Lower leg skin (tissue), 4 donors: ENCODE results near the gene GAL3ST2. TPM values are rescaled to one million over a fixed set of nuclear protein-coding genes. Genes with fewer than 3 reads are reported as not detected.

Experiments
- DNase-seq, 2 donors: peaks; one replicate each; pipeline ENCODE4 v3.0.0-alpha.2; 2019; ENCODE audit warnings: low spot score in 2 of 2
- H3K4me3 ChIP-seq: fragments of 200-600 bp; sonication (generic); 2 replicates; pipeline ENCODE4 v1.5.1; 2017; ENCODE audit warnings: mild to moderate bottlenecking, low read depth; ENCODE audit not compliant: poor library complexity, severe bottlenecking
- CTCF ChIP-seq, 3 donors: fragments of 450-650 bp; IDR thresholded peaks; one replicate each; pipeline ENCODE4 v1.5.1; 2016; ENCODE audit warnings: antibody characterized with exemption in 3 of 3, mild to moderate bottlenecking in 3 of 3, moderate library complexity in 2 of 3
- POLR2A ChIP-seq, 2 donors: fragments of 450-650 bp; IDR thresholded peaks; one replicate each; pipeline ENCODE4 v1.6.1; 2016 to 2017; ENCODE audit warnings: antibody characterized with exemption in 2 of 2, mild to moderate bottlenecking in 1 of 2, moderate library complexity in 1 of 2
- WGBS, 2 donors: methylation state at CpG; one replicate each; pipeline ENCODE4 v1.1.5; 2018; 5-methylcytosine and 5-hydroxymethylcytosine counted together
- intact Hi-C: fragments of 100-400 bp; cut with DNase I; formaldehyde crosslinking; loops from one replicate; pipeline ENCODE4 v1.15.0; 2023; ENCODE audit warnings: low total_unique reads
- total RNA-seq, 4 donors: library from RNA; depleted of rRNA; stranded (reverse); fragments of >200 nt; gene quantifications; one replicate each; pipeline ENCODE4 v1.1.0, GENCODE V29; 2016

GAL3ST2 gene
- total RNA-seq, 4 donors from 2014 or later: 0.34 to 4.7 (median 0.54) TPM

DNA sequence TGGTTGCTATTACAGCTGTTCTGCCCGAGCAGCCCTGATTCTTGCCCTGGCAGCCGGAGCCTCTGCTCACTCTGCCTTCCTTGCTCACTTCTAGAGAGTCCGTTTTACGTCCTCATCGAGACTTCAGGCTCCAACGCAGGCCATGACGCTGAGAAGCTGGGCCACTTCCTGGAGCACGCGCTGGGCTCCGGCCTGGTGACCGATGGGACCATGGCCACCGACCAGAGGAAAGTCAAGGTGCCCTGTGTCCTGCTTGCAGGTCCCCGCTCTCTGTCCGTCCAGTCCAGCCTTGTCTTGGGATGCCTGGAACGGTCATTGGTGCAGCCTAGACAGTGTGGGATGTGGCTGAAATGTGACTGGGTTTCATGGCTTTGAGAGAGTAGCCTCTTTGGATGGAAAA, 25.5 kb upstream of the GAL3ST2 start:
- no peak for TF ChIP-seq POLR2A (IDR thresholded peaks at IDR 0.05)
- no peak overlapping the region for H3K4me3 ChIP-seq
- DNase-seq: no peak
- 94 to 98% methylated on average over 14 to 15 of the region's 15 CpGs for WGBS, 2 donors
- intact Hi-C loops: no loop called here

DNA sequence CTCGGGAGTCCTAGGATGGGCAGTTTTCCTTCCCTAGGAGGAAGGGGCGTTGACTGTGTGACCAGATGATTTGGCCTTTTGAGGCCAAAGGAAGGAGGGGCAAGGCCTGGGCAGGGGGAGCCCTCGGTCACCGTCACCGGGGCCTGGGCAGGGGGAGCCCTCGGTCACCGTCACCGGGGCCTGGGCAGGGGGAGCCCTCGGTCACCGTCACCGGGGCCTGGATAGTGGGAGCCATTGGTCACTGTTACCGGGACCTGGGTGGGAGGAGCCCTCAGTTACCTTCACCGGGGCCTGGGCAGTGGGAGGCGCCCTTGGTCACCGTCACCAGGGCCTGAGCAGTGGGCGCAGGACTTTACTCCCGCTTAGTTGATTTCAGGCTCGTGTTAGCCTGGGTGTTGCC, 24.8 kb upstream of the GAL3ST2 start:
- WGBS, 2 donors: 93 to 96% methylated on average over 18 of the region's 18 CpGs
- H3K4me3 ChIP-seq: no peak overlapping the region
- intact Hi-C loops: no loop called here
- no peak for DNase-seq
- TF ChIP-seq POLR2A (IDR thresholded peaks at IDR 0.05): no peak
- TF ChIP-seq CTCF (IDR thresholded peaks at IDR 0.05): no peak

DNA sequence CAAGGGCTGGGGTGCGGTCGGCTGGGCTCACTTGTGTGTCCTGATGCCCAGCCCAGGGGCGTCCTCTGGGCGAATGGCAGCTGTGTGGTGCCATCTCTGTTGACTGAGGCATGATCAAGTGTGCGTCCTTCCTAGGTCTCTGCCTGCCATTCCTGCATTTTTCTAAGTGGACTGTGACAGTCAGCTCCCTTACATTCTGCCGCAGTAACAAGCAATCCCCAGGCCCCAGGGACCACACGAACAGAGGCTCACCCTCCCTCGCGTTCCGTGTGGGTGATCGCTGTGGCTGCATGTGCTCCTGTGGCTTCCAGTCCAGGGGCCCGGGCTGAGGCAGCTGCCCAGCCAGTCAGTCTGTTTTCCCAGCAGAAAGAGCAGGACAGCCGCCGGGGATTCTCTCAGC, 24.4 kb upstream of the GAL3ST2 start:
- no peak for TF ChIP-seq CTCF (IDR thresholded peaks at IDR 0.05)
- no peak for TF ChIP-seq POLR2A (IDR thresholded peaks at IDR 0.05)
- no peak for DNase-seq
- intact Hi-C loops: no loop called here
- H3K4me3 ChIP-seq: no peak overlapping the region
- 98 to 99% methylated on average over 13 to 14 of the region's 14 CpGs for WGBS, 2 donors

DNA sequence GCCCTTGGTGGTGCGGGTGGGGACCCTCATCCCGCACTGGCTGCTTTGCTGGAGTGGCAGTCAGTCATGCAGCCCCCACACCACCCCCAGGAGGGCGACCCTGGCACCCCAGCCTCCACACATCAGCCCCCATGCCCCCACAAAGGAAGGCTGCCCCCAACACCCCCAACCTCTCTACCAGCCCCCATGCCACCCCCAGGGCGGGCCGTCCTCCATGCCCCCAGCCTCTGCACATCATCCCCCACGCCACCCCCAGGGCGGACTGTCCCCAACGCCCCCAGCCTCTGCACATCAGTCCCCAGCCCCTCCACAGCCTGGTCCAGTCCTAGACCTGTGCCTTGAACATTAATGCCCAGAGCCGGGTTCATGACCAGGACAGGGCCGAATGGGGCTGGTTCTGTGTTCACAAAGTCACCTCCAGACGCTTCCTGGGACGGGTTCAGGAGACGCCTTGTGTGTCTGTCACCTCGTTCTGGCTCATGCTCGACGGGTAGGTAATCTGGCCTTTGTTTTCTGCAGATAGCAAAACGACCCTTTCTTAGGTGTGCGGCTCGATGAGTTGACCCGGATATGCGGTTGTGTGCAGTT, 23.8 kb upstream of the GAL3ST2 start:
- intact Hi-C loops: no loop called here
- WGBS, 2 donors: 92 to 94% methylated on average over 16 to 19 of the region's 21 CpGs
- DNase-seq: no peak
- TF ChIP-seq POLR2A (IDR thresholded peaks at IDR 0.05) (no peak), CTCF (IDR thresholded peaks at IDR 0.05) (no peak)
- no peak overlapping the region for H3K4me3 ChIP-seq

DNA sequence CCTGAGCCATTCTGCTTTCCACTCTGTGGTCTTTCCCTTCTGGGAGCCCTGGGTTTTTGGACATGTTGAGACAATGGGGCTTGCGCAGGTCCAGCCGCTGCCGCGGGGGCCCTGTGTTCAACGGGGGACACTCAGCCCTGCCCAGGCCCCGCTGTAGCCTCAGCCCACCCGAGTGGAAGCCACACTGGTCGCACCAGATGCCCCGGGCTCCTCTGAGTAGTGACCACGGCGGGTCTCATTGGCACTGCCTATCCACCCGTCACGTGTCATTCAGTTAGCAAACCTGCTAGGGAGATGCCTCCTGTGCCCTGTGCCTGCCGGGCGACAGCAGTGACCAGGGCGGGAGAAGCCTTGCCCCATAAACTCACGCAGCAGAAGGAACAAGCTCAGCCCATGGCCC, 23.1 kb upstream of the GAL3ST2 start:
- H3K4me3 ChIP-seq: no peak overlapping the region
- no peak for TF ChIP-seq POLR2A (IDR thresholded peaks at IDR 0.05)
- TF ChIP-seq CTCF (IDR thresholded peaks at IDR 0.05): no peak
- WGBS, 2 donors: 92 to 97% methylated on average over 14 to 15 of the region's 17 CpGs
- DNase-seq: no peak
- intact Hi-C loops: no loop called here

- no peak overlapping the region for H3K4me3 ChIP-seq
- no peak for DNase-seq
- TF ChIP-seq CTCF (IDR thresholded peaks at IDR 0.05) (no peak), POLR2A (IDR thresholded peaks at IDR 0.05) (no peak)
- intact Hi-C loops: no loop called here
- 94 to 97% methylated on average over 20 of the region's 20 CpGs for WGBS, 2 donors
Measured at GRCh38 chr2:241754042-241754441, 22.6 kb upstream of the GAL3ST2 start.
